GM12878 (cell line): ENCODE data around the gene HIRA. TPM values are rescaled to one million over a fixed set of nuclear protein-coding genes. Genes with fewer than 3 reads are reported as not detected.

Source experiments
- CHD1 ChIP-seq: IDR thresholded peaks from 2 replicates; pipeline ENCODE4 v1.6.1; 2012; ENCODE audit warnings: low read depth, low read length, improper control_type of control experiment
- CHD2 ChIP-seq: IDR thresholded peaks from 2 replicates; pipeline ENCODE4 v1.6.1; 2011; ENCODE audit warnings: low read depth, low read length, improper control_type of control experiment, borderline replicate concordance
- DPF2 ChIP-seq: fragments of 450-650 bp; IDR thresholded peaks from 2 replicates; pipeline ENCODE4 v1.6.1; 2017; ENCODE audit warnings: mild to moderate bottlenecking
- GATAD2B ChIP-seq: fragments of 450-650 bp; conservative IDR thresholded peaks from 2 replicates; pipeline ENCODE4 v1.6.1; 2017; ENCODE audit warnings: low read depth, mild to moderate bottlenecking, moderate library complexity
- IKZF2 ChIP-seq, 2 experiments: fragments of 450-650 bp; IDR thresholded peaks; 2 replicates each; pipeline ENCODE4 v1.6.1; 2017; ENCODE audit warnings: mild to moderate bottlenecking in 2 of 2, moderate library complexity in 2 of 2
- KLF5 ChIP-seq: fragments of 450-650 bp; IDR thresholded peaks from 2 replicates; pipeline ENCODE4 v1.6.1; 2014; ENCODE audit warnings: mild to moderate bottlenecking; ENCODE audit not compliant: partially characterized antibody
- MEF2B ChIP-seq: fragments of 450-650 bp; IDR thresholded peaks from 2 replicates; pipeline ENCODE4 v1.6.1; 2018; ENCODE audit warnings: mild to moderate bottlenecking, moderate library complexity; ENCODE audit not compliant: partially characterized antibody, poor library complexity, severe bottlenecking
- MYB ChIP-seq: fragments of 150-350 bp; IDR thresholded peaks from 2 replicates; pipeline ENCODE4 v1.6.1; 2014; ENCODE audit warnings: mild to moderate bottlenecking, low read depth, low read length, borderline replicate concordance
- PML ChIP-seq: IDR thresholded peaks from 2 replicates; pipeline ENCODE4 v1.6.1; 2012; ENCODE audit warnings: low read length, inconsistent platforms
- POLR2A ChIP-seq: IDR thresholded peaks from 2 replicates; pipeline ENCODE4 v1.6.1; 2011; ENCODE audit warnings: low read depth, mild to moderate bottlenecking, low read length
- RELA ChIP-seq: fragments of 450-650 bp; IDR thresholded peaks from 2 replicates; pipeline ENCODE4 v1.8.0; 2014; ENCODE audit warnings: borderline replicate concordance; ENCODE audit not compliant: partially characterized antibody
- SIN3A ChIP-seq: IDR thresholded peaks from 2 replicates; pipeline ENCODE4 v1.6.1; 2012; ENCODE audit warnings: low read depth, low read length, improper control_type of control experiment
- SREBF1 ChIP-seq: IDR thresholded peaks from 2 replicates; pipeline ENCODE4 v1.6.1; 2012; ENCODE audit warnings: mild to moderate bottlenecking, low read length
- TAF1 ChIP-seq: IDR thresholded peaks from 2 replicates; pipeline ENCODE4 v1.6.1; 2011; ENCODE audit warnings: mild to moderate bottlenecking, low read depth, low read length, borderline replicate concordance
- TCF12 ChIP-seq: IDR thresholded peaks from 2 replicates; pipeline ENCODE4 v1.6.1; 2011; ENCODE audit warnings: low read depth, mild to moderate bottlenecking, low read length
- TCF3 ChIP-seq: IDR thresholded peaks from 2 replicates; pipeline ENCODE4 v1.6.1; 2012; ENCODE audit warnings: low read depth, mild to moderate bottlenecking, low read length, borderline replicate concordance; ENCODE audit not compliant: insufficient read depth
- polyA plus RNA-seq, 11 experiments: library from polyadenylated mRNA; depleted of rRNA in 4 of 11; unstranded in 6 of 11; stranded (reverse) in 5 of 11; fragments of >200 nt; fragmentation: Nextera tagmentation in 4 of 11; fragmentation: Illumina TruSeq in 1 of 11; extraction: Ambion mirVana in 4 of 11; extraction: Trizol in 1 of 11; gene quantifications; 1 replicate in 1 of 11; 2 replicates in 10 of 11; pipeline versions ENCODE4 v1.2.1 to v1.2.3, GENCODE V29; 2011 to 2016; ENCODE audit warnings: inconsistent platforms in 2 of 11, missing spikeins in 2 of 11, low read depth in 1 of 11
- total RNA-seq, 4 experiments: library from RNA; depleted of rRNA in 3 of 4; stranded (reverse); fragments of >200 nt in 3 of 4; fragmentation: Illumina TruSeq in 1 of 4; extraction: Trizol in 1 of 4; gene quantifications; 2 replicates each; pipeline versions ENCODE4 v1.2.1 to v1.2.3, GENCODE V29; 2013 to 2021
- TF ChIP-seq, protein P1 (sequence below): fragments of 450-650 bp; IDR thresholded peaks from 2 replicates; pipeline ENCODE4 v1.6.1; 2017; ENCODE audit warnings: mild to moderate bottlenecking, low read depth, inconsistent platforms; ENCODE audit not compliant: poor library complexity, severe bottlenecking
- TF ChIP-seq, protein P2 (sequence below): IDR thresholded peaks from 2 replicates; pipeline ENCODE4 v1.6.1; 2011; ENCODE audit warnings: mild to moderate bottlenecking, low read depth, low read length, moderate library complexity; ENCODE audit not compliant: insufficient replicate concordance
- TF ChIP-seq, protein P3 (sequence below): fragments of 450-650 bp; IDR thresholded peaks from 2 replicates; pipeline ENCODE4 v1.6.1; 2017; ENCODE audit warnings: antibody characterized with exemption, mild to moderate bottlenecking, moderate library complexity
- TF ChIP-seq, protein P4 (sequence below): fragments of 450-650 bp; IDR thresholded peaks from 2 replicates; pipeline ENCODE4 v1.6.1; 2016; ENCODE audit warnings: mild to moderate bottlenecking, moderate library complexity, borderline replicate concordance
- TF ChIP-seq, protein P5 (sequence below): IDR thresholded peaks from 2 replicates; pipeline ENCODE4 v1.6.1; 2012; ENCODE audit warnings: low read depth, low read length, improper control_type of control experiment

HIRA gene
- total and polyA plus RNA-seq, 10 of the 15 experiments (the other 5 are each of a cell fraction or from before 2014, with no cell fraction given) = 0.34 to 32.7 (median 14.5) TPM

- TF ChIP-seq PML (no peak), RELA (peak; percentile 64), POLR2A (peak; percentile 81), MEF2B (peak; percentile 29), CHD1 (peak; percentile 99), SIN3A (0 out of 2 replicates have a peak, but pooled peaks have one; percentile 44), MYB (no peak), CHD2 (no peak), DPF2 (0 out of 2 replicates have a peak, but pooled peaks have one; percentile 45), SREBF1 (peak; percentile 99), GATAD2B (0 out of 2 replicates have a peak, but pooled peaks have one; percentile 30), TAF1 (peak; percentile 80), KLF5 (peak; percentile 99), TCF12 (peak; percentile 94), TCF3 (peak; percentile 93), IKZF2 (IDR thresholded peaks at IDR 0.05) (no peak)
- TF ChIP-seq, protein P1, sequence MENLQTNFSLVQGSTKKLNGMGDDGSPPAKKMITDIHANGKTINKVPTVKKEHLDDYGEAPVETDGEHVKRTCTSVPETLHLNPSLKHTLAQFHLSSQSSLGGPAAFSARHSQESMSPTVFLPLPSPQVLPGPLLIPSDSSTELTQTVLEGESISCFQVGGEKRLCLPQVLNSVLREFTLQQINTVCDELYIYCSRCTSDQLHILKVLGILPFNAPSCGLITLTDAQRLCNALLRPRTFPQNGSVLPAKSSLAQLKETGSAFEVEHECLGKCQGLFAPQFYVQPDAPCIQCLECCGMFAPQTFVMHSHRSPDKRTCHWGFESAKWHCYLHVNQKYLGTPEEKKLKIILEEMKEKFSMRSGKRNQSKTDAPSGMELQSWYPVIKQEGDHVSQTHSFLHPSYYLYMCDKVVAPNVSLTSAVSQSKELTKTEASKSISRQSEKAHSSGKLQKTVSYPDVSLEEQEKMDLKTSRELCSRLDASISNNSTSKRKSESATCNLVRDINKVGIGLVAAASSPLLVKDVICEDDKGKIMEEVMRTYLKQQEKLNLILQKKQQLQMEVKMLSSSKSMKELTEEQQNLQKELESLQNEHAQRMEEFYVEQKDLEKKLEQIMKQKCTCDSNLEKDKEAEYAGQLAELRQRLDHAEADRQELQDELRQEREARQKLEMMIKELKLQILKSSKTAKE = peak; percentile 98
- TF ChIP-seq, protein P2, sequence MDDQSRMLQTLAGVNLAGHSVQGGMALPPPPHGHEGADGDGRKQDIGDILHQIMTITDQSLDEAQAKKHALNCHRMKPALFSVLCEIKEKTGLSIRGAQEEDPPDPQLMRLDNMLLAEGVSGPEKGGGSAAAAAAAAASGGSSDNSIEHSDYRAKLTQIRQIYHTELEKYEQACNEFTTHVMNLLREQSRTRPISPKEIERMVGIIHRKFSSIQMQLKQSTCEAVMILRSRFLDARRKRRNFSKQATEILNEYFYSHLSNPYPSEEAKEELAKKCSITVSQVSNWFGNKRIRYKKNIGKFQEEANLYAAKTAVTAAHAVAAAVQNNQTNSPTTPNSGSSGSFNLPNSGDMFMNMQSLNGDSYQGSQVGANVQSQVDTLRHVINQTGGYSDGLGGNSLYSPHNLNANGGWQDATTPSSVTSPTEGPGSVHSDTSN = peak; percentile 81
- TF ChIP-seq, protein P3, sequence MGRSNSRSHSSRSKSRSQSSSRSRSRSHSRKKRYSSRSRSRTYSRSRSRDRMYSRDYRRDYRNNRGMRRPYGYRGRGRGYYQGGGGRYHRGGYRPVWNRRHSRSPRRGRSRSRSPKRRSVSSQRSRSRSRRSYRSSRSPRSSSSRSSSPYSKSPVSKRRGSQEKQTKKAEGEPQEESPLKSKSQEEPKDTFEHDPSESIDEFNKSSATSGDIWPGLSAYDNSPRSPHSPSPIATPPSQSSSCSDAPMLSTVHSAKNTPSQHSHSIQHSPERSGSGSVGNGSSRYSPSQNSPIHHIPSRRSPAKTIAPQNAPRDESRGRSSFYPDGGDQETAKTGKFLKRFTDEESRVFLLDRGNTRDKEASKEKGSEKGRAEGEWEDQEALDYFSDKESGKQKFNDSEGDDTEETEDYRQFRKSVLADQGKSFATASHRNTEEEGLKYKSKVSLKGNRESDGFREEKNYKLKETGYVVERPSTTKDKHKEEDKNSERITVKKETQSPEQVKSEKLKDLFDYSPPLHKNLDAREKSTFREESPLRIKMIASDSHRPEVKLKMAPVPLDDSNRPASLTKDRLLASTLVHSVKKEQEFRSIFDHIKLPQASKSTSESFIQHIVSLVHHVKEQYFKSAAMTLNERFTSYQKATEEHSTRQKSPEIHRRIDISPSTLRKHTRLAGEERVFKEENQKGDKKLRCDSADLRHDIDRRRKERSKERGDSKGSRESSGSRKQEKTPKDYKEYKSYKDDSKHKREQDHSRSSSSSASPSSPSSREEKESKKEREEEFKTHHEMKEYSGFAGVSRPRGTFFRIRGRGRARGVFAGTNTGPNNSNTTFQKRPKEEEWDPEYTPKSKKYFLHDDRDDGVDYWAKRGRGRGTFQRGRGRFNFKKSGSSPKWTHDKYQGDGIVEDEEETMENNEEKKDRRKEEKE = peak; percentile 96
- TF ChIP-seq, protein P4, sequence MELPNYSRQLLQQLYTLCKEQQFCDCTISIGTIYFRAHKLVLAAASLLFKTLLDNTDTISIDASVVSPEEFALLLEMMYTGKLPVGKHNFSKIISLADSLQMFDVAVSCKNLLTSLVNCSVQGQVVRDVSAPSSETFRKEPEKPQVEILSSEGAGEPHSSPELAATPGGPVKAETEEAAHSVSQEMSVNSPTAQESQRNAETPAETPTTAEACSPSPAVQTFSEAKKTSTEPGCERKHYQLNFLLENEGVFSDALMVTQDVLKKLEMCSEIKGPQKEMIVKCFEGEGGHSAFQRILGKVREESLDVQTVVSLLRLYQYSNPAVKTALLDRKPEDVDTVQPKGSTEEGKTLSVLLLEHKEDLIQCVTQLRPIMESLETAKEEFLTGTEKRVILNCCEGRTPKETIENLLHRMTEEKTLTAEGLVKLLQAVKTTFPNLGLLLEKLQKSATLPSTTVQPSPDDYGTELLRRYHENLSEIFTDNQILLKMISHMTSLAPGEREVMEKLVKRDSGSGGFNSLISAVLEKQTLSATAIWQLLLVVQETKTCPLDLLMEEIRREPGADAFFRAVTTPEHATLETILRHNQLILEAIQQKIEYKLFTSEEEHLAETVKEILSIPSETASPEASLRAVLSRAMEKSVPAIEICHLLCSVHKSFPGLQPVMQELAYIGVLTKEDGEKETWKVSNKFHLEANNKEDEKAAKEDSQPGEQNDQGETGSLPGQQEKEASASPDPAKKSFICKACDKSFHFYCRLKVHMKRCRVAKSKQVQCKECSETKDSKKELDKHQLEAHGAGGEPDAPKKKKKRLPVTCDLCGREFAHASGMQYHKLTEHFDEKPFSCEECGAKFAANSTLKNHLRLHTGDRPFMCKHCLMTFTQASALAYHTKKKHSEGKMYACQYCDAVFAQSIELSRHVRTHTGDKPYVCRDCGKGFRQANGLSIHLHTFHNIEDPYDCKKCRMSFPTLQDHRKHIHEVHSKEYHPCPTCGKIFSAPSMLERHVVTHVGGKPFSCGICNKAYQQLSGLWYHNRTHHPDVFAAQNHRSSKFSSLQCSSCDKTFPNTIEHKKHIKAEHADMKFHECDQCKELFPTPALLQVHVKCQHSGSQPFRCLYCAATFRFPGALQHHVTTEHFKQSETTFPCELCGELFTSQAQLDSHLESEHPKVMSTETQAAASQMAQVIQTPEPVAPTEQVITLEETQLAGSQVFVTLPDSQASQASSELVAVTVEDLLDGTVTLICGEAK = peak; percentile 95
- TF ChIP-seq, protein P5, sequence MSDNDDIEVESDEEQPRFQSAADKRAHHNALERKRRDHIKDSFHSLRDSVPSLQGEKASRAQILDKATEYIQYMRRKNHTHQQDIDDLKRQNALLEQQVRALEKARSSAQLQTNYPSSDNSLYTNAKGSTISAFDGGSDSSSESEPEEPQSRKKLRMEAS = no peak
Observed at GRCh38 chr22:19478901-19479354, 47.4 kb upstream of the HIRA start, which contains the start of gene UFD1 (continued).
